Heart left ventricle (tissue), 16 donors: ENCODE data around the gene TXNL4A. TPM values are rescaled to one million over a fixed set of nuclear protein-coding genes. Genes with fewer than 3 reads are reported as not detected.
A peak's percentile ranks its signal among the peaks of the same experiment; 100 is the strongest.

Source experiments
- ATAC-seq, 4 donors: fragments of 200-7000 bp; cut with Tn5 transposase; one replicate each; pipeline ENCODE4 v1.9.1; 2020 to 2022; ENCODE audit warnings: moderate library complexity in 4 of 4, mild to moderate bottlenecking in 3 of 4, moderate number of reproducible peaks in 1 of 4
- DNase-seq, 5 donors: peaks; one replicate each; pipeline ENCODE4 v3.0.0-alpha.2; 2020
- H3K27ac ChIP-seq, 12 donors: fragments of 200-600 bp; sonication (generic) in 4 of 12; one replicate each; pipeline versions ENCODE4 v1.5.0 to v1.8.0; 2016 to 2022; ENCODE audit warnings: mild to moderate bottlenecking in 2 of 12
- H3K27me3 ChIP-seq, 9 donors: fragments of 200-600 bp; sonication (generic) in 2 of 9; one replicate each; pipeline versions ENCODE4 v1.5.1 to v1.8.0; 2016 to 2022; ENCODE audit warnings: mild to moderate bottlenecking in 3 of 9
- H3K36me3 ChIP-seq, 9 donors: fragments of 200-600 bp; sonication (generic) in 2 of 9; one replicate each; pipeline versions ENCODE4 v1.5.0 to v1.8.0; 2018 to 2022; ENCODE audit warnings: mild to moderate bottlenecking in 2 of 9
- H3K4me1 ChIP-seq, 12 donors: fragments of 200-600 bp; sonication (generic) in 4 of 12; one replicate each; pipeline versions ENCODE4 v1.5.0 to v1.8.0; 2016 to 2022; ENCODE audit warnings: mild to moderate bottlenecking in 3 of 12
- H3K4me3 ChIP-seq, 12 donors: fragments of 200-600 bp; sonication (generic) in 4 of 12; one replicate each; pipeline versions ENCODE4 v1.5.0 to v1.8.0; 2017 to 2022; ENCODE audit warnings: mild to moderate bottlenecking in 9 of 12, moderate library complexity in 4 of 12
- H3K9me3 ChIP-seq, 12 donors: fragments of 200-600 bp; sonication (generic) in 4 of 12; one replicate each; pipeline versions ENCODE4 v1.5.0 to v1.8.0; 2016 to 2022; ENCODE audit warnings: mild to moderate bottlenecking in 1 of 12
- POLR2A ChIP-seq, 2 donors: fragments of 450-650 bp; IDR thresholded peaks; one replicate each; pipeline ENCODE4 v1.6.1; 2017; ENCODE audit warnings: antibody characterized with exemption in 2 of 2, mild to moderate bottlenecking in 2 of 2, moderate library complexity in 2 of 2
- WGBS, 4 donors: extraction: QIAGEN DNeasy Blood & Tissue Kit in 2 of 4; methylation state at CpG; one replicate each; pipeline versions ENCODE4 v1.1.5 to v1.1.7; 2013 to 2018; 5-methylcytosine and 5-hydroxymethylcytosine counted together
- intact Hi-C, 10 donors: fragments of 100-400 bp; cut with DNase I; formaldehyde crosslinking; loops; one replicate each; pipeline versions ENCODE4 v1.11.1 to v1.14.2; 2022
- polyA plus RNA-seq, 2 donors: library from polyadenylated mRNA; stranded (reverse); fragments of 200-250 nt; gene quantifications; one replicate each; pipeline ENCODE4 v1.2.3, GENCODE V29; 2013
- total RNA-seq, 9 donors: library from RNA; depleted of rRNA in 2 of 9; stranded (reverse); fragments of >200 nt in 2 of 9; fragmentation: NEBNext Ultra II Directional in 3 of 9; extraction: Animal tissue kit (Norgen Biotek cat#: 25700) in 3 of 9; gene quantifications; one replicate each; pipeline versions ENCODE4 v1.1.0 to v1.2.4, GENCODE V29; 2016 to 2023
- TF ChIP-seq, protein P1 (sequence below), 12 donors: fragments of 200-600 bp; sonication (generic) in 4 of 12; IDR thresholded peaks; one replicate each; pipeline versions ENCODE4 v1.5.0 to v1.8.0; 2018 to 2022; ENCODE audit warnings: antibody characterized with exemption in 12 of 12, mild to moderate bottlenecking in 5 of 12
- donor health status: ischemic (EF 13 %, LVEDD 7.1; RV severe dilation, severe dysfunction).
- donor health status: healthy with polysubstance abuse.
- donor health status: DM: no; HTN: yes; CAD: no.
- donor health status: DM: no; HTN: no; CAD: no.
- donor health status: ischemic (EF 25% LVEDD 6.9; RV normal size, moderate dysfunction).
- donor health status: ischemic (EF 25% LVEDD 5.7; RV mildly dilated, moderate dysfunction).
- donor health status: healthy.
- donor health status: DM: yes; HTN: yes; CAD: no.
- donor health status: ischemic (EF 35%, LVEDD 5.7; RV mildly dilated, moderate dysfunction).
- donor health status: nonischemic (EF 11% LVEDD 7.7; RV severe dilation, severe dysfunction).
- donor health status: DM: yes; HTN: yes; CAD: no.
- donor health status: PGD.
- donor health status: ischemic (EF 29% LVEDD 5.4; RV normal size, mild dysfunction).
- donor health status: nonischemic (EF 23%, LVEDD 6.1; RV moderate dilation, normal function).

TXNL4A gene
- total and polyA plus RNA-seq, 11 donors, result 35.2 to 139 (median 92.0) TPM

- WGBS, 4 donors, result 95 to 98% (median 97%) methylated on average over 26 of the region's 26 CpGs
- Histone ChIP-seq H3K9me3 (peaks cover 0 to 4% (median under 1%) of the 10 kb centered on the region in 12 donors), H3K4me3 (no peak overlapping the region), H3K27ac (no peak overlapping the region), H3K4me1 (peaks cover 0 to 20% (median 7%) of the 10 kb centered on the region in 12 donors), H3K36me3 (peaks cover 0 to 41% (median 7%) of the 10 kb centered on the region in 9 donors), H3K27me3 (no peaks in the 10 kb centered on the region)
- ATAC-seq, result no peak
- TF ChIP-seq POLR2A (IDR thresholded peaks at IDR 0.05), result no peak
- TF ChIP-seq, protein P1, sequence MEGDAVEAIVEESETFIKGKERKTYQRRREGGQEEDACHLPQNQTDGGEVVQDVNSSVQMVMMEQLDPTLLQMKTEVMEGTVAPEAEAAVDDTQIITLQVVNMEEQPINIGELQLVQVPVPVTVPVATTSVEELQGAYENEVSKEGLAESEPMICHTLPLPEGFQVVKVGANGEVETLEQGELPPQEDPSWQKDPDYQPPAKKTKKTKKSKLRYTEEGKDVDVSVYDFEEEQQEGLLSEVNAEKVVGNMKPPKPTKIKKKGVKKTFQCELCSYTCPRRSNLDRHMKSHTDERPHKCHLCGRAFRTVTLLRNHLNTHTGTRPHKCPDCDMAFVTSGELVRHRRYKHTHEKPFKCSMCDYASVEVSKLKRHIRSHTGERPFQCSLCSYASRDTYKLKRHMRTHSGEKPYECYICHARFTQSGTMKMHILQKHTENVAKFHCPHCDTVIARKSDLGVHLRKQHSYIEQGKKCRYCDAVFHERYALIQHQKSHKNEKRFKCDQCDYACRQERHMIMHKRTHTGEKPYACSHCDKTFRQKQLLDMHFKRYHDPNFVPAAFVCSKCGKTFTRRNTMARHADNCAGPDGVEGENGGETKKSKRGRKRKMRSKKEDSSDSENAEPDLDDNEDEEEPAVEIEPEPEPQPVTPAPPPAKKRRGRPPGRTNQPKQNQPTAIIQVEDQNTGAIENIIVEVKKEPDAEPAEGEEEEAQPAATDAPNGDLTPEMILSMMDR (IDR thresholded peaks at IDR 0.05), result no peak
- peak in 3 of 5 donors; percentile 12 to 31 (median 12) for DNase-seq
- intact Hi-C loops, result no loop called here
Measured at GRCh38 chr18:79923896-79924585, 64.3 kb downstream of the TXNL4A start.

DNA sequence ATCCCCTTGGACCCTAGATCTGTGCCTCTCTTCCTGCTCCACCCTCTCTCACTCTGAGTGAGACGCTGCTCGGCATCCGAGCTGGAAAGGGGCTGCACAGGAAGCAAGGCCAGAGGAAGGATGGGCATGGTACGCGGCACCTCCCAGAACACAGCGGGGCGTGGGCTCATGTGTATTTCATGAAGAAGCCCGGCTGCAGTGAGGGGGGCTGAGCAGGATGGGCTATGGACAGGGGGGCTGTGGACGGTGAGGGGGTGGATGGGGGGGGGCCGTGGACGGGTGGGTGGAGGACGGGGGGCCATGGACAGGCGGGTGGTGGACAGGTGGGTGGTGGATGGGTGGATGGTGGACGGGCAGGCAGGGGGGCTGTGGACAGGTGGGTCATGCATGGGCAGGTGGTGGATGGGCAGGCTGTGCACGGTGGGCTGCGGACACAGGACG is 65.4 kb downstream of the TXNL4A start:
- no peaks in the 10 kb centered on the region for H3K27me3 ChIP-seq
- WGBS, 4 donors, result 70 to 81% (median 76%) methylated on average over 17 of the region's 17 CpGs
- ATAC-seq, result peak in 1 of 4 donors; percentile 7
- peak in 3 of 5 donors; percentile 15 to 55 (median 16) for DNase-seq
- H3K9me3 ChIP-seq, result no peaks in the 10 kb centered on the region
- no peak overlapping the region for H3K4me3 ChIP-seq
- intact Hi-C loops, result no loop called here
- H3K27ac ChIP-seq, result no peak overlapping the region
- H3K36me3 ChIP-seq, result peaks cover 0 to 45% (median 12%) of the 10 kb centered on the region in 9 donors
- peaks cover 0 to 20% (median 7%) of the 10 kb centered on the region in 12 donors for H3K4me1 ChIP-seq
- no peak for TF ChIP-seq POLR2A (IDR thresholded peaks at IDR 0.05)
- TF ChIP-seq, protein P1 (IDR thresholded peaks at IDR 0.05), result no peak

GRCh38 chr18:79921984-79922965 is 66.1 kb downstream of the TXNL4A start:
- ATAC-seq (peak in 1 of 4 donors; percentile 8), DNase-seq (peak in 2 of 5 donors; percentile 10 to 12)
- H3K27me3 ChIP-seq, result no peaks in the 10 kb centered on the region
- H3K4me1 ChIP-seq, result peaks cover 0 to 20% (median 7%) of the 10 kb centered on the region in 12 donors
- intact Hi-C loops, result no loop called here
- TF ChIP-seq POLR2A (IDR thresholded peaks at IDR 0.05), result no peak
- TF ChIP-seq, protein P1 (IDR thresholded peaks at IDR 0.05), result no peak
- H3K4me3 ChIP-seq, result no peak overlapping the region
- peaks cover 0 to 48% (median 14%) of the 10 kb centered on the region in 9 donors for H3K36me3 ChIP-seq
- no peak overlapping the region for H3K27ac ChIP-seq
- no peaks in the 10 kb centered on the region for H3K9me3 ChIP-seq
- WGBS, 4 donors, result 94 to 98% (median 96%) methylated on average over 22 to 24 of the region's 24 CpGs

Other genes with a start within 250 kb of the TXNL4A start
- 1 to 10 TPM in 1 of 9 donors, under 1 TPM in 1, not detected in 7; 0.18 to 1.5 TPM for gene KCNG2, start 190.6 kb downstream of the TXNL4A start, total RNA-seq
- gene KCNG2, start 190.6 kb downstream of the TXNL4A start, polyA plus RNA-seq, result under 1 TPM in 1 of 2 donors, not detected in 1; 0.07 TPM
- gene SLC66A2, start 36.9 kb downstream of the TXNL4A start, total RNA-seq, result 10 to 100 TPM; 19.7 to 33.4 (median 26.6) TPM
- gene SLC66A2, start 36.9 kb downstream of the TXNL4A start, polyA plus RNA-seq, result 10 to 100 TPM; 20.5 to 31.2 TPM
- 10 to 100 TPM in 3 of 9 donors, 1 to 10 TPM in 6; 3.6 to 14.3 (median 7.1) TPM for gene HSBP1L1, start 23.9 kb downstream of the TXNL4A start, total RNA-seq
- 10 to 100 TPM in 1 of 2 donors, 1 to 10 TPM in 1; 4.1 to 27.5 TPM for gene HSBP1L1, start 23.9 kb downstream of the TXNL4A start, polyA plus RNA-seq
- gene RBFA, start 45.9 kb upstream of the TXNL4A start, total RNA-seq, result 10 to 100 TPM; 15.5 to 32.2 (median 21.6) TPM
- gene RBFA, start 45.9 kb upstream of the TXNL4A start, polyA plus RNA-seq, result 10 to 100 TPM; 15.7 to 22.8 TPM
- gene ADNP2, start 120.7 kb upstream of the TXNL4A start, total RNA-seq, result 10 to 100 TPM in 4 of 9 donors, 1 to 10 TPM in 5; 6.7 to 13.1 (median 8.8) TPM
- 10 to 100 TPM in 1 of 2 donors, 1 to 10 TPM in 1; 3.0 to 12.3 TPM for gene ADNP2, start 120.7 kb upstream of the TXNL4A start, polyA plus RNA-seq